ENCODE data around the gene ETV3L.

ETV3L gene

DNA sequence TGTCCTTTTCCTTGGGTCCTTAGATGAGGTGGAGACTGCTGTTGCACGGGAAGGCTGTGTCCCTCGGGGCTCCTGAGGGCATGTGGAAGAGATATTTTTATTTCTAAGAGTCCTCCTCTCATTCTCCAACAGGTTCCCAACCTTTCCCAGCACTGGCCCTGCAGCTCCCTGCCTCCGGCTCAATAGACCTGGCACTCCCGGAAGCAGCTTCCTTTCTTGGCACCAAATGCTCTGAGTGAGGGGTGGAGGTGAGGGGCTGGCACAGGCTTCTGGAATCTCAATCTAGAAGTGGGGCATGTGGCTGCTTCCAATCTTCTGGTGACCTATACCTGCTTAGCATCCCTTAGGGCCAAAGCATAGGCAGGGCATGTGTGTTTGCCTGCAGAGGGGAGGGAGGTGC, 4.5 kb downstream of the ETV3L start:
- Histone ChIP-seq H2BK12ac (ENCODE audit: low read length) (no peak overlapping the region), H3K18ac (ENCODE audit: low read length) (no peak overlapping the region), H4K91ac (ENCODE audit: low read depth, low read length, poor library complexity) (no peak overlapping the region), H2AFZ (ENCODE audit: low read length) (no peak overlapping the region), H3K9me3 (replicated peaks in 1 of 2; ENCODE audit: control insufficient read depth in 2 of 2, insufficient read depth in 1 of 2, low read depth in 1 of 2, low read length in 2 of 2) (no peaks in the 10 kb centered on the region), H3K23ac (ENCODE audit: low read depth, low read length, poor library complexity) (no peak overlapping the region), H2AK5ac (ENCODE audit: low read depth, low read length) (no peak overlapping the region), H4K8ac (ENCODE audit: low read depth, low read length) (no peak overlapping the region), H3K4me1 (ENCODE audit: control insufficient read depth in 2 of 2, insufficient read depth in 1 of 2, low read depth in 1 of 2, low read length in 2 of 2) (peaks cover 0 to 7% of the 10 kb centered on the region in 2 donors), H3K4me3 (ENCODE audit: low read length in 2 of 2) (no peak overlapping the region), H3K4me2 (ENCODE audit: insufficient read depth, low read length, poor library complexity, severe bottlenecking) (no peak overlapping the region), H3K79me1 (ENCODE audit: low read depth, low read length) (no peaks in the 10 kb centered on the region), H3K36me3 (replicated peaks in 1 of 2; ENCODE audit: control insufficient read depth in 2 of 2, insufficient read depth in 2 of 2, low read length in 2 of 2) (no peaks in the 10 kb centered on the region), H3K14ac (ENCODE audit: low read length) (no peak overlapping the region), H3K4ac (ENCODE audit: low read length) (no peak overlapping the region), H3K9ac (ENCODE audit: low read depth, low read length, poor library complexity) (no peak overlapping the region), H2BK15ac (ENCODE audit: low read length) (no peak overlapping the region), H3K27me3 (ENCODE audit: control insufficient read depth in 3 of 3, insufficient read depth in 3 of 3, low read depth in 1 of 3, low read length in 3 of 3) (peaks cover 0 to 35% (median 0%) of the 10 kb centered on the region in 3 experiments), H2BK120ac (ENCODE audit: low read depth, low read length) (no peak overlapping the region), H3K27ac (replicated peaks; ENCODE audit: low read length) (no peak overlapping the region), H2BK5ac (ENCODE audit: low read length) (no peak overlapping the region)
- DNase-seq (ENCODE audit: low spot score) = no peak
- WGBS, 2 donors (ENCODE audit: extremely low coverage in 2 of 2, insufficient read length in 2 of 2, insufficient replicate concordance in 1 of 2) = no CpG with 5 or more reads among the region's 4 CpGs

DNA sequence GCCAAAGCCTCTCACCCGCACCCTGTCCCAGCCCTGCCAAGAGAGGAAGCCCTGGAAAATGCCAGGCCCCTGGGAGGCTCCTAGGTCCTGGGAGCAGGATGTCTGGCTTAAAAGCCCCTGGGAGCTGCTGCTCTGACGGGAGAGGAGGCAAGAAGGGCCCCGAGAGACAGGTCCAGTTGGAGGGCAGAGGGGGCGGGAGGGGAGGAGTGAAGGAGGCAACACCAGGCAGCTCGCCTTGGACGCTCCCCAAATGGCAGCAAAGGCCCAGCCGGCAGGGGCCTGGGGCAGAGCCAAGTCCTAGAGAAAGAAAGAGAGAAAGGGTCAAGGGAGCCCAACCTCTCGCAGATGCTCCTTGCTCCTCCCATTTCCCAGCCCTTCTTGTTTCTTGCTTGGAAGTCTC, 6.8 kb downstream of the ETV3L start:
- Histone ChIP-seq H3K4me1 (ENCODE audit: control insufficient read depth in 2 of 2, insufficient read depth in 1 of 2, low read depth in 1 of 2, low read length in 2 of 2) (peaks cover 0 to 4% of the 10 kb centered on the region in 2 donors), H3K14ac (ENCODE audit: low read length) (no peak overlapping the region), H3K27ac (replicated peaks; ENCODE audit: low read length) (no peak overlapping the region), H3K18ac (ENCODE audit: low read length) (peak overlapping the region; percentile 19), H2AFZ (ENCODE audit: low read length) (peak overlapping the region; percentile 73), H2BK120ac (ENCODE audit: low read depth, low read length) (no peak overlapping the region), H3K79me1 (ENCODE audit: low read depth, low read length) (no peaks in the 10 kb centered on the region), H3K9me3 (replicated peaks in 1 of 2; ENCODE audit: control insufficient read depth in 2 of 2, insufficient read depth in 1 of 2, low read depth in 1 of 2, low read length in 2 of 2) (no peaks in the 10 kb centered on the region), H3K23ac (ENCODE audit: low read depth, low read length, poor library complexity) (no peak overlapping the region), H4K91ac (ENCODE audit: low read depth, low read length, poor library complexity) (no peak overlapping the region), H2BK12ac (ENCODE audit: low read length) (peak overlapping the region; percentile 60), H3K4me3 (ENCODE audit: low read length in 2 of 2) (no peak overlapping the region), H3K36me3 (replicated peaks in 1 of 2; ENCODE audit: control insufficient read depth in 2 of 2, insufficient read depth in 2 of 2, low read length in 2 of 2) (no peaks in the 10 kb centered on the region), H2BK15ac (ENCODE audit: low read length) (peak overlapping the region; percentile 10), H2AK5ac (ENCODE audit: low read depth, low read length) (peak overlapping the region; percentile 25), H3K4ac (ENCODE audit: low read length) (no peak overlapping the region), H3K9ac (ENCODE audit: low read depth, low read length, poor library complexity) (no peak overlapping the region), H3K27me3 (ENCODE audit: control insufficient read depth in 3 of 3, insufficient read depth in 3 of 3, low read depth in 1 of 3, low read length in 3 of 3) (peaks cover 0 to 46% (median 0%) of the 10 kb centered on the region in 3 experiments), H4K8ac (ENCODE audit: low read depth, low read length) (no peak overlapping the region), H2BK5ac (ENCODE audit: low read length) (no peak overlapping the region), H3K4me2 (ENCODE audit: insufficient read depth, low read length, poor library complexity, severe bottlenecking) (no peak overlapping the region)
- no peak for DNase-seq (ENCODE audit: low spot score)
- no CpG with 5 or more reads among the region's 8 CpGs for WGBS, 2 donors (ENCODE audit: extremely low coverage in 2 of 2, insufficient read length in 2 of 2, insufficient replicate concordance in 1 of 2)

GRCh38 chr1:157091668-157092273, 7.8 kb downstream of the ETV3L start:
- Histone ChIP-seq H3K27ac (replicated peaks; ENCODE audit: low read length) (no peak overlapping the region), H2BK120ac (ENCODE audit: low read depth, low read length) (no peak overlapping the region)

DNA sequence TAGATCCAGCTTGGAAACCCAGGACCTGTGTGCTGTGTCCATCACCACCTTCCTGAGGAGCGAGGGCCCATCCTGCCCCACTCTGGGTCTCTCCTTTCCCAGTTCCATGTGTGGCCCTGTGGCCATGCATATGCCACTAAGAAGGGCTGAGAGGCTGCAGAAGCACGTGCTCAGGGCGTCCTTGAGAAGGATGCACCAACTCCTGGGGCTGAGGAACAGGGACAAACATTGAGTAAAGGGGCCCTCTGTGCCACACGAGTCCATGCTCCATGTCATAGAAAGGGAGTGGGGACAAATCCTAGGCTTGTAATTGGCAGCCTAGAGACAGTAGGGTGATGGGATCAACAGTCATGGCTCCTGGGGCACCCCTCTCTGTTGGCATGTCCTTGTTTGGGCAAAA, 8.4 kb downstream of the ETV3L start:
- H4K91ac ChIP-seq (ENCODE audit: low read depth, low read length, poor library complexity) = no peak overlapping the region
- peaks cover 0 to 7% of the 10 kb centered on the region in 2 donors for H3K4me1 ChIP-seq (ENCODE audit: control insufficient read depth in 2 of 2, insufficient read depth in 1 of 2, low read depth in 1 of 2, low read length in 2 of 2)
- H4K8ac ChIP-seq (ENCODE audit: low read depth, low read length) = no peak overlapping the region
- no peaks in the 10 kb centered on the region for H3K9me3 ChIP-seq (replicated peaks in 1 of 2; ENCODE audit: control insufficient read depth in 2 of 2, insufficient read depth in 1 of 2, low read depth in 1 of 2, low read length in 2 of 2)
- H2BK5ac ChIP-seq (ENCODE audit: low read length) = no peak overlapping the region
- no peak overlapping the region for H3K9ac ChIP-seq (ENCODE audit: low read depth, low read length, poor library complexity)
- peak overlapping the region; percentile 45 for H3K18ac ChIP-seq (ENCODE audit: low read length)
- H3K27ac ChIP-seq (replicated peaks; ENCODE audit: low read length) = no peak overlapping the region
- no peaks in the 10 kb centered on the region for H3K36me3 ChIP-seq (replicated peaks in 1 of 2; ENCODE audit: control insufficient read depth in 2 of 2, insufficient read depth in 2 of 2, low read length in 2 of 2)
- H2BK120ac ChIP-seq (ENCODE audit: low read depth, low read length) = no peak overlapping the region
- no peak overlapping the region for H3K14ac ChIP-seq (ENCODE audit: low read length)
- DNase-seq (ENCODE audit: low spot score) = no peak
- peak overlapping the region; percentile 81 for H2AK5ac ChIP-seq (ENCODE audit: low read depth, low read length)
- no peak overlapping the region for H3K23ac ChIP-seq (ENCODE audit: low read depth, low read length, poor library complexity)
- H3K27me3 ChIP-seq (ENCODE audit: control insufficient read depth in 3 of 3, insufficient read depth in 3 of 3, low read depth in 1 of 3, low read length in 3 of 3) = peaks cover 0 to 46% (median 0%) of the 10 kb centered on the region in 3 experiments
- no peak overlapping the region for H2BK15ac ChIP-seq (ENCODE audit: low read length)
- H3K4ac ChIP-seq (ENCODE audit: low read length) = no peak overlapping the region
- no CpG with 5 or more reads among the region's 4 CpGs for WGBS, 2 donors (ENCODE audit: extremely low coverage in 2 of 2, insufficient read length in 2 of 2, insufficient replicate concordance in 1 of 2)
- no peak overlapping the region for H3K4me3 ChIP-seq (ENCODE audit: low read length in 2 of 2)
- no peaks in the 10 kb centered on the region for H3K79me1 ChIP-seq (ENCODE audit: low read depth, low read length)
- H3K4me2 ChIP-seq (ENCODE audit: insufficient read depth, low read length, poor library complexity, severe bottlenecking) = no peak overlapping the region
- H2BK12ac ChIP-seq (ENCODE audit: low read length) = no peak overlapping the region
- no peak overlapping the region for H2AFZ ChIP-seq (ENCODE audit: low read length)

More at GRCh38 chr1:157091668-157092273, 7.8 kb downstream of the ETV3L start:
- H3K9me3 ChIP-seq (replicated peaks in 1 of 2; ENCODE audit: control insufficient read depth in 2 of 2, insufficient read depth in 1 of 2, low read depth in 1 of 2, low read length in 2 of 2) = no peaks in the 10 kb centered on the region
- no peak overlapping the region for H3K4me3 ChIP-seq (ENCODE audit: low read length in 2 of 2)
- H2AK5ac ChIP-seq (ENCODE audit: low read depth, low read length) = peak overlapping the region; percentile 25
- no peak overlapping the region for H3K4me2 ChIP-seq (ENCODE audit: insufficient read depth, low read length, poor library complexity, severe bottlenecking)
- no peak overlapping the region for H3K9ac ChIP-seq (ENCODE audit: low read depth, low read length, poor library complexity)
- peaks cover 0 to 46% (median 0%) of the 10 kb centered on the region in 3 experiments for H3K27me3 ChIP-seq (ENCODE audit: control insufficient read depth in 3 of 3, insufficient read depth in 3 of 3, low read depth in 1 of 3, low read length in 3 of 3)
- no CpG with 5 or more reads among the region's 4 CpGs for WGBS, 2 donors (ENCODE audit: extremely low coverage in 2 of 2, insufficient read length in 2 of 2, insufficient replicate concordance in 1 of 2)
- no peak overlapping the region for H4K8ac ChIP-seq (ENCODE audit: low read depth, low read length)
- no peak overlapping the region for H2BK5ac ChIP-seq (ENCODE audit: low read length)
- no peak overlapping the region for H3K23ac ChIP-seq (ENCODE audit: low read depth, low read length, poor library complexity)
- H4K91ac ChIP-seq (ENCODE audit: low read depth, low read length, poor library complexity) = no peak overlapping the region
- no peak overlapping the region for H3K14ac ChIP-seq (ENCODE audit: low read length)
- peaks cover 0 to 4% of the 10 kb centered on the region in 2 donors for H3K4me1 ChIP-seq (ENCODE audit: control insufficient read depth in 2 of 2, insufficient read depth in 1 of 2, low read depth in 1 of 2, low read length in 2 of 2)
- DNase-seq (ENCODE audit: low spot score) = no peak
- H3K36me3 ChIP-seq (replicated peaks in 1 of 2; ENCODE audit: control insufficient read depth in 2 of 2, insufficient read depth in 2 of 2, low read length in 2 of 2) = no peaks in the 10 kb centered on the region
- H3K4ac ChIP-seq (ENCODE audit: low read length) = no peak overlapping the region
- H2AFZ ChIP-seq (ENCODE audit: low read length) = no peak overlapping the region
- no peak overlapping the region for H2BK12ac ChIP-seq (ENCODE audit: low read length)
- H3K18ac ChIP-seq (ENCODE audit: low read length) = no peak overlapping the region
- H2BK15ac ChIP-seq (ENCODE audit: low read length) = no peak overlapping the region
- H3K79me1 ChIP-seq (ENCODE audit: low read depth, low read length) = no peaks in the 10 kb centered on the region

Measured in neuronal stem cell (in vitro differentiated cells).